Naive thymus-derived CD4-positive, alpha-beta T cell (primary cell): ENCODE data around the gene MTFR1L. TPM values are rescaled to one million over a fixed set of nuclear protein-coding genes. Genes with fewer than 3 reads are reported as not detected.

Experiments
- ATAC-seq: fragments of 150-1000 bp; cut with Tn5 transposase; 2 replicates; pipeline ENCODE4 v1.10.0; 2021; ENCODE audit warnings: mild to moderate bottlenecking, moderate library complexity
- CTCF ChIA-PET: fragments of 350-600 bp; sonication (Branson Sonifier 250); formaldehyde crosslinking; loops from one replicate; lab custom pipeline; 2021; ENCODE audit warnings: antibody characterized with exemption; lab: Charles Lee
- POLR2A ChIA-PET: fragments of 350-600 bp; sonication (Branson Sonifier 250); formaldehyde crosslinking; loops from one replicate; lab custom pipeline; 2021; ENCODE audit warnings: antibody characterized with exemption, inconsistent platforms; lab: Charles Lee
- DNase-seq, 9 donors: peaks; one replicate each; pipeline versions ENCODE4 v3.0.0 to v3.0.0-alpha.2; 2020 to 2022; ENCODE audit warnings: mixed read lengths in 1 of 9
- H3K27ac ChIP-seq: one replicate; pipeline ENCODE4 v1.7.0; 2013; ENCODE audit warnings: mild to moderate bottlenecking, low read depth, low read length, moderate library complexity
- H3K27me3 ChIP-seq, 2 donors: one replicate each; pipeline ENCODE4 v1.7.0; 2013; ENCODE audit warnings: low read length in 2 of 2, mild to moderate bottlenecking in 2 of 2, moderate library complexity in 2 of 2; ENCODE audit not compliant: control insufficient read depth in 2 of 2, insufficient read depth in 2 of 2
- H3K36me3 ChIP-seq, 3 experiments: 1 replicate in 2 of 3; 2 replicates in 1 of 3; pipeline ENCODE4 v1.7.0; 2013; ENCODE audit warnings: low read length in 3 of 3, mild to moderate bottlenecking in 3 of 3, moderate library complexity in 1 of 3; ENCODE audit not compliant: insufficient read depth in 3 of 3, control insufficient read depth in 2 of 3
- H3K4me1 ChIP-seq, 2 donors: one replicate each; pipeline ENCODE4 v1.7.0; 2013; ENCODE audit warnings: low read length in 2 of 2, mild to moderate bottlenecking in 2 of 2, moderate library complexity in 1 of 2; ENCODE audit not compliant: control insufficient read depth in 2 of 2, insufficient read depth in 2 of 2
- H3K4me3 ChIP-seq: 2 replicates; pipeline ENCODE4 v1.7.0; 2013; ENCODE audit warnings: mild to moderate bottlenecking, low read length
- H3K9me3 ChIP-seq, 3 experiments: 1 replicate in 2 of 3; 2 replicates in 1 of 3; pipeline ENCODE4 v1.7.0; 2013; ENCODE audit warnings: low read length in 3 of 3; ENCODE audit not compliant: control insufficient read depth in 2 of 3
- H3K27ac Mint-ChIP-seq, 9 donors: one replicate each; pipeline ENCODE4 v1.8.0; 2020 to 2022; ENCODE audit warnings: mixed read lengths in 9 of 9, mild to moderate bottlenecking in 8 of 9, moderate library complexity in 5 of 9, inconsistent platforms in 2 of 9
- H3K27me3 Mint-ChIP-seq, 5 donors: one replicate each; pipeline ENCODE4 v1.8.0; 2021 to 2022; ENCODE audit warnings: mixed read lengths in 5 of 5, mild to moderate bottlenecking in 1 of 5
- H3K36me3 Mint-ChIP-seq, 5 donors: one replicate each; pipeline ENCODE4 v1.8.0; 2020 to 2022; ENCODE audit warnings: mixed read lengths in 5 of 5, mild to moderate bottlenecking in 3 of 5, inconsistent platforms in 1 of 5
- H3K4me1 Mint-ChIP-seq, 7 donors: one replicate each; pipeline ENCODE4 v1.8.0; 2020 to 2022; ENCODE audit warnings: mixed read lengths in 7 of 7, mild to moderate bottlenecking in 3 of 7, inconsistent platforms in 1 of 7
- H3K4me3 Mint-ChIP-seq, 10 donors: one replicate each; pipeline ENCODE4 v1.8.0; 2020 to 2022; ENCODE audit warnings: mild to moderate bottlenecking in 10 of 10, mixed read lengths in 10 of 10, moderate library complexity in 6 of 10, inconsistent platforms in 2 of 10
- H3K9me3 Mint-ChIP-seq, 11 donors: one replicate each; pipeline ENCODE4 v1.8.0; 2020 to 2022; ENCODE audit warnings: mixed read lengths in 11 of 11, mild to moderate bottlenecking in 4 of 11, inconsistent platforms in 1 of 11, moderate library complexity in 1 of 11
- intact Hi-C, 2 donors: fragments of 100-400 bp; cut with micrococcal nuclease; formaldehyde crosslinking; loops; one replicate each; pipeline ENCODE4 v1.15.1; 2023
- polyA plus RNA-seq, 2 donors: library from polyadenylated mRNA; unstranded; fragments of 300-500 nt; fragmentation: Illumina TruSeq; gene quantifications; one replicate each; pipeline ENCODE4 v1.2.3, GENCODE V29; 2021
- total RNA-seq, 6 experiments: library from RNA in 5 of 6; stranded (reverse) in 5 of 6; gene quantifications; 1 replicate in 5 of 6; 2 replicates in 1 of 6; pipeline ENCODE4 v1.2.3 and lab custom pipeline; 2021 to 2026

Gene MTFR1L
- total and polyA plus RNA-seq, 7 experiments from 2014 or later = 39.6 to 60.2 (median 42.4) TPM

- POLR2A ChIA-PET = interaction anchor here (0.6 to 3.6 kb wide), 11 partner anchors 17 to 190 kb away, joined by 3 to 31 read pairs (median 4); no protein-coding TSS in a partner anchor
- peak overlapping the region; percentile 71 for H3K27ac ChIP-seq
- peaks cover 42 to 90% (median 79%) of the 10 kb centered on the region in 7 donors for H3K4me1 Mint-ChIP-seq
Observed at GRCh38 chr1:25798666-25799351, 20.9 kb upstream of the MTFR1L start.

GRCh38 chr1:25799352-25799934 is 20.3 kb upstream of the MTFR1L start:
- Mint-ChIP-seq H3K27me3 (peaks cover 0 to 40% (median 0%) of the 10 kb centered on the region in 5 donors), H3K9me3 (peaks cover 0 to 5% (median 0%) of the 10 kb centered on the region in 11 donors), H3K4me1 (peaks cover 42 to 90% (median 80%) of the 10 kb centered on the region in 7 donors), H3K27ac (peak overlapping the region in 8 of 9 donors; percentile 86 to 98 (median 90)), H3K36me3 (peaks cover 0 to 4% (median 0%) of the 10 kb centered on the region in 5 donors), H3K4me3 (peak overlapping the region; percentile 58 to 86 (median 80))
- ChIA-PET POLR2A (interaction anchor here (0.8 to 3.6 kb wide), 6 partner anchors 95 to 190 kb away, joined by 3 to 31 read pairs (median 4); no protein-coding TSS in a partner anchor), CTCF (interaction anchor here (1.1 to 4.1 kb wide), 3 partner anchors 13 to 189 kb away, joined by 3 to 32 read pairs (median 5); no protein-coding TSS in a partner anchor)
- peaks cover 32 to 69% of the 10 kb centered on the region in 2 donors for H3K4me1 ChIP-seq
- DNase-seq = peak in 2 of 9 donors; percentile 19 to 41
- no peaks in the 10 kb centered on the region for H3K9me3 ChIP-seq
- intact Hi-C loops = loop anchor here (1.0 to 5.0 kb wide), 4 partner anchors 20 to 297 kb away; partner anchors contain the start of genes LDLRAP1 (in 2 of the 2) and MTFR1L (in 1 of the 2)
- H3K4me3 ChIP-seq = peak overlapping the region; percentile 24
- H3K27me3 ChIP-seq = no peaks in the 10 kb centered on the region
- ATAC-seq = no peak
- H3K36me3 ChIP-seq = no peaks in the 10 kb centered on the region
- H3K27ac ChIP-seq = peak overlapping the region; percentile 71

More at GRCh38 chr1:25798666-25799351, 20.9 kb upstream of the MTFR1L start:
- ATAC-seq (no peak), DNase-seq (peak in 1 of 9 donors; percentile 24)
- Mint-ChIP-seq H3K4me3 (peak overlapping the region; percentile 15 to 86 (median 80)), H3K9me3 (peaks cover 0 to 5% (median 0%) of the 10 kb centered on the region in 11 donors), H3K27ac (peak overlapping the region in 8 of 9 donors; percentile 86 to 98 (median 90)), H3K36me3 (peaks cover 0 to 4% (median 0%) of the 10 kb centered on the region in 5 donors), H3K27me3 (peaks cover 0 to 36% (median 0%) of the 10 kb centered on the region in 5 donors)
- no peaks in the 10 kb centered on the region for H3K36me3 ChIP-seq
- no peaks in the 10 kb centered on the region for H3K27me3 ChIP-seq
- no peaks in the 10 kb centered on the region for H3K9me3 ChIP-seq
- CTCF ChIA-PET = interaction anchor here (0.6 to 4.1 kb wide), 15 partner anchors 10 to 1970 kb away, joined by 3 to 32 read pairs (median 3); partner anchors contain the start of gene MTFR1L
- H3K4me1 ChIP-seq = peaks cover 32 to 74% of the 10 kb centered on the region in 2 donors
- no peak overlapping the region for H3K4me3 ChIP-seq
- intact Hi-C loops = loop anchor here (1.0 to 5.0 kb wide), 4 partner anchors 20 to 297 kb away; partner anchors contain the start of genes LDLRAP1 (in 2 of the 2) and MTFR1L (in 1 of the 2)

DNA sequence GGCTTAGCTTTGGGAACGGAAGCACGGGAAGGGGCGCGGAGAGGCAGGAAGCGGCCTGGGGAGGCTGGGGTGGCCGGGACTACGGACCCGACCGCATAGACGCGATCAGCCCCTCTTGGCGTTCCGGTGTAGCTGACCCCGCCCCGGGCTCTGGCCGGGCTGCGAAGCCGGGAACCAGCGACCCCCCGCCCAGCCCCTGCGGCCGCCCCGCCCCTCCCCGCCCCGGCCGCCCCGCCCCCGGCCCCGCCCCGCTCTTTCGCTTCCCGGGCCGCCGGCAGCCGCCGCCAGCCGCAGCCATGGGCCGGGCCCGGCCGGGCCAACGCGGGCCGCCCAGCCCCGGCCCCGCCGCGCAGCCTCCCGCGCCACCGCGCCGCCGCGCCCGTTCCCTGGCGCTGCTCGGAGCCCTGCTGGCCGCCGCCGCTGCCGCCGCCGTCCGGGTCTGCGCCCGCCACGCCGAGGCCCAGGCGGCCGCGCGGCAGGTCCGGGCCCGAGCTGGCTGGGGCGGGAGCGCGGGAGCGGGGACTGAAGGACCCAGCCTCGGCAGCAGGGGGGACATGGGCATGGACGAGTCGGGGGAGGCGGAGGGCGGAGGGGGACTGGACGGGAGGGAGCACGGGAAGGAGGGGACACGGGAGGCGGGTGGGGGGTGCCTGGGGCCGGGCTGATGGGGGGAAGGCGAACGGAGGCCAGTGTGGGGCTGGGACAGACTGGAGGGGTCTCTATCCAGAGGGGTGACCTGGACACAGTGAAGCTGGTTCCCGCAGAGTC is 19.6 kb upstream of the MTFR1L start, which contains the start of gene SELENON:
TSS of gene SELENON (plus strand) at position 259 of the 768 bp plus-strand sequence. CDS start at position 297, 38 bp downstream.
- H3K36me3 Mint-ChIP-seq = peaks cover 0 to 4% (median 0%) of the 10 kb centered on the region in 5 donors
- Histone ChIP-seq H3K27ac (peak within 1 kb of the TSS; percentile 71), H3K4me1 (peaks cover 32 to 67% of the 10 kb centered on the region in 2 donors), H3K9me3 (no peaks in the 10 kb centered on the region), H3K36me3 (peaks cover 0 to 4% (median 0%) of the 10 kb centered on the region in 3 experiments), H3K27me3 (no peaks in the 10 kb centered on the region), H3K4me3 (peak within 1 kb of the TSS; percentile 47)
- H3K27ac Mint-ChIP-seq = peak within 1 kb of the TSS; percentile 15 to 98 (median 92)
- ATAC-seq (peak; percentile 58), DNase-seq (peak in 4 of 9 donors; percentile 21 to 58 (median 40))
- ChIA-PET CTCF (interaction anchor here (0.9 to 4.1 kb wide), 5 partner anchors 11 to 227 kb away, joined by 4 to 32 read pairs (median 5); no protein-coding TSS in a partner anchor), POLR2A (interaction anchor here (0.6 to 4.9 kb wide), 12 partner anchors 20 to 295 kb away, joined by 3 to 31 read pairs (median 4); partner anchors contain the start of gene MTFR1L)
- peaks cover 42 to 89% (median 82%) of the 10 kb centered on the region in 7 donors for H3K4me1 Mint-ChIP-seq
- H3K9me3 Mint-ChIP-seq = peaks cover 0 to 4% (median 0%) of the 10 kb centered on the region in 11 donors
- peaks cover 0 to 37% (median 0%) of the 10 kb centered on the region in 5 donors for H3K27me3 Mint-ChIP-seq
- H3K4me3 Mint-ChIP-seq = peak within 1 kb of the TSS; percentile 80 to 90 (median 84)
- intact Hi-C loops = loop anchor here (1.0 to 5.0 kb wide), 4 partner anchors 19 to 298 kb away; partner anchors contain the start of genes LDLRAP1 (in 2 of the 2) and MTFR1L (in 1 of the 2)

DNA sequence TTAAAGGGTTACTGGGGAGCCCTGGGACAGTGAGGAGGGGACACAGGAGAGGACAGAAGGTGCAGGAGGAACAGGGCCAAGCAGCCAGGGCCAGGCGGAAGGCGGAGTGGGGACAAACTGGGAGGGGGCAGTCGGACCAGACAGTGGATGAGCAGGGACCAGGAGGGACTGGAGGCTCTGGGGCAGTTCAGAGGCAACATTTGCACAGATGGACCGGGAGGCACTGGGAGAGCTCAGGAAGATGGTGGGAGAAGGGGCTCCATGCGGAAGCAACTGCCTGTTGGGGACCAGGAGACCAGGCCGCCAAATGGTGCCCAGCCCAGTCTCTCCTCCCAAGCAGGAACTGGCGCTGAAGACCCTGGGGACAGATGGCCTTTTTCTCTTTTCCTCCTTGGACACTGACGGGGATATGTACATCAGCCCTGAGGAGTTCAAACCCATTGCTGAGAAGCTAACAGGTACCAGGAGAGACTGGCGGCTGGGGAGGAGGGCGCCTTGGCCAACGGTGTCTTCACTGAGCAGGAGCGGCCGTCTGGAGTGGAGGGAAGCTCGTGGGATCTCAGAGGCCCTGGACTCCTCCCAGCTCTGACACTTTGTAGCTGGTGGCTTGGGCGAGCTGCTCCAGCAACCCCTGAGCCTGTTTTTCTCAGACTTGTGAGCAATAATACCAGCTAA is 18.9 kb upstream of the MTFR1L start:
- Histone ChIP-seq H3K27me3 (no peaks in the 10 kb centered on the region), H3K4me3 (peak overlapping the region; percentile 47), H3K4me1 (peaks cover 32 to 59% of the 10 kb centered on the region in 2 donors), H3K36me3 (peaks cover 0 to 11% (median 0%) of the 10 kb centered on the region in 3 experiments), H3K9me3 (no peaks in the 10 kb centered on the region), H3K27ac (peak overlapping the region; percentile 61)
- peaks cover 0 to 33% (median 0%) of the 10 kb centered on the region in 5 donors for H3K27me3 Mint-ChIP-seq
- H3K36me3 Mint-ChIP-seq = peaks cover 0 to 11% (median 4%) of the 10 kb centered on the region in 5 donors
- CTCF ChIA-PET = interaction anchor here (0.6 to 4.1 kb wide), 7 partner anchors 10 to 280 kb away, joined by 3 to 32 read pairs (median 5); no protein-coding TSS in a partner anchor
- peak overlapping the region; percentile 15 to 92 (median 79) for H3K27ac Mint-ChIP-seq
- POLR2A ChIA-PET = interaction anchor here (0.6 to 4.9 kb wide), 15 partner anchors 9 to 296 kb away, joined by 3 to 25 read pairs (median 3); partner anchors contain the start of gene MTFR1L
- ATAC-seq = no peak
- no peak for DNase-seq
- H3K4me3 Mint-ChIP-seq = peak overlapping the region; percentile 74 to 90 (median 84)
- H3K4me1 Mint-ChIP-seq = peaks cover 42 to 89% (median 82%) of the 10 kb centered on the region in 7 donors
- peaks cover 0 to 3% (median 0%) of the 10 kb centered on the region in 11 donors for H3K9me3 Mint-ChIP-seq
- intact Hi-C loops = no loop called here

DNA sequence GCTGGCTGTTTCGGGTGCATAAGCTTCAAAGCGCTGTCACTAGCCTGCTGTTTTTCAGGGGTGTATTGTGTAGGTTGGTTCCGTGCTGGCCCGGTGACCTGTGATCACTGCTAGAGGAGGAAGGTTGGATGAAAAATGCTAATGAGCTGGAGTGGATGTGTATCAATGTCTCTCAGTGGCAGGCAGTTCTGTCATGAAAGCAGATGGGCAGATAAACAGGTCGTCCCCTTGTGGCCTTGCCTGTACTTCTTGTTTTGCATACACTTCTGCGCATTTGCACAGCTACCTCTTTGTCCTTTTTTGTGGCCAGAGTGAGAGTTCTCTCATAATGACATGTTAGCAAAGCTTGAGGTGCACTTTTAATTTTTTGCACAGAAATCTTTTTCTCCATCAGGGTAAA is 16.8 kb upstream of the MTFR1L start:
- Histone ChIP-seq H3K4me3 (no peak overlapping the region), H3K9me3 (no peaks in the 10 kb centered on the region), H3K27ac (no peak overlapping the region), H3K27me3 (no peaks in the 10 kb centered on the region), H3K4me1 (peaks cover 12 to 40% of the 10 kb centered on the region in 2 donors), H3K36me3 (peaks cover 0 to 29% (median 0%) of the 10 kb centered on the region in 3 experiments)
- Mint-ChIP-seq H3K27me3 (peaks cover 0 to 26% (median 0%) of the 10 kb centered on the region in 5 donors), H3K9me3 (peaks cover 0 to 1% (median 0%) of the 10 kb centered on the region in 11 donors), H3K36me3 (peaks cover 0 to 21% (median 4%) of the 10 kb centered on the region in 5 donors), H3K27ac (peak overlapping the region in 6 of 9 donors; percentile 2 to 61 (median 42)), H3K4me1 (peaks cover 26 to 72% (median 63%) of the 10 kb centered on the region in 7 donors), H3K4me3 (peak overlapping the region; percentile 19 to 90 (median 63))
- CTCF ChIA-PET = interaction anchor here (0.6 to 3.6 kb wide), 9 partner anchors 89 to 286 kb away, joined by 3 to 24 read pairs (median 3); no protein-coding TSS in a partner anchor
- DNase-seq (peak in 1 of 9 donors; percentile 39), ATAC-seq (peak; percentile 30)
- intact Hi-C loops = no loop called here
- POLR2A ChIA-PET = interaction anchor here (0.6 to 4.9 kb wide), 9 partner anchors 17 to 231 kb away, joined by 3 to 25 read pairs (median 3); partner anchors contain the start of gene MTFR1L
